Uterine smooth muscle cell (primary cell): Measurements from ENCODE around the gene MDH2. TPM values are rescaled to one million over a fixed set of nuclear protein-coding genes. Genes with fewer than 3 reads are reported as not detected.

ENCODE experiments used
- total RNA-seq: library from RNA; depleted of rRNA; stranded (reverse); fragments of >200 nt; gene quantifications from 2 replicates; pipeline ENCODE4 v1.2.3, GENCODE V29; 2014

Gene MDH2
- total RNA-seq: 33.8 and 42.7 TPM in 2 replicates

GRCh38 chr7:76047811-76048667, at the start of gene MDH2, which contains the start of gene STYXL1:
MDH2 (plus strand) TSS chr7:76048106; CDS start chr7:76048161, 55 bp downstream.
STYXL1 (minus strand) TSS chr7:76048000; CDS start chr7:76030523, 17,477 bp downstream.

Other genes with a start within 250 kb of the MDH2 start
- not detected in 2 replicates for gene CCL24, start 234.3 kb upstream of the MDH2 start, total RNA-seq
- gene RHBDD2, start 169.1 kb upstream of the MDH2 start, total RNA-seq: 12.2 and 12.7 TPM in 2 replicates
- gene POR, start 133.0 kb upstream of the MDH2 start, total RNA-seq: 105 and 159 TPM in 2 replicates
- gene TMEM120A, start 53.5 kb upstream of the MDH2 start, total RNA-seq: 25.5 and 27.4 TPM in 2 replicates
- 38.6 and 39.7 TPM in 2 replicates for gene STYXL1, start 106 bp upstream of the MDH2 start, total RNA-seq
- 0.33 and 0.50 TPM in 2 replicates for gene SRRM3, start 153.8 kb downstream of the MDH2 start, total RNA-seq